Fibroblast of the aortic adventitia (primary cell): ENCODE results near the gene IFT25. TPM values are rescaled to one million over a fixed set of nuclear protein-coding genes. Genes with fewer than 3 reads are reported as not detected.

Experiments
- DNase-seq: peaks from one replicate; pipeline ENCODE4 v3.0.0-alpha.2; 2010; ENCODE audit warnings: low read depth
- H3K4me3 ChIP-seq: 2 replicates; pipeline ENCODE4 v1.5.1; 2011; ENCODE audit warnings: low read depth, mild to moderate bottlenecking, control low read depth, low read length, moderate library complexity
- CTCF ChIP-seq: IDR thresholded peaks from 2 replicates; pipeline ENCODE4 v1.5.1; 2011; ENCODE audit warnings: mild to moderate bottlenecking, low read length, control low read depth, inconsistent platforms; ENCODE audit not compliant: insufficient read depth
- total RNA-seq: library from RNA; depleted of rRNA; stranded (reverse); fragments of >200 nt; gene quantifications from 2 replicates; pipeline ENCODE4 v1.2.3, GENCODE V29; 2012; ENCODE audit warnings: low replicate concordance

The IFT25 gene
- total RNA-seq, 1 donor: 53.4 TPM

GRCh38 chr1:53871773-53872484 is 73.6 kb downstream of the IFT25 start:
- H3K4me3 ChIP-seq: no peak overlapping the region
- DNase-seq: no peak
- no peak for TF ChIP-seq CTCF

Other genes starting within 250 kb of the IFT25 start
- gene GLIS1, start 206.5 kb downstream of the IFT25 start, total RNA-seq: 1.6 TPM in 1 of 2 replicates, not detected in the other
- 4.7 and 35.2 TPM in 2 replicates for gene NDC1, start 107.4 kb downstream of the IFT25 start, total RNA-seq
- gene YIPF1, start 55.9 kb downstream of the IFT25 start, total RNA-seq: 30.1 and 34.4 TPM in 2 replicates
- gene DIO1, start 51.5 kb downstream of the IFT25 start, total RNA-seq: not detected in 2 replicates
- gene LRRC42, start 651 bp upstream of the IFT25 start, total RNA-seq: 41.9 and 59.4 TPM in 2 replicates
- gene LDLRAD1, start 72.5 kb upstream of the IFT25 start, total RNA-seq: not detected in 2 replicates
- gene TMEM59, start 107.5 kb upstream of the IFT25 start, total RNA-seq: 278 and 356 TPM in 2 replicates
- 5.4 and 5.5 TPM in 2 replicates for gene TCEANC2, start 107.9 kb upstream of the IFT25 start, total RNA-seq
- gene CDCP2, start 207.3 kb upstream of the IFT25 start, total RNA-seq: not detected in 2 replicates